HL-60 (cell line): ENCODE results near the gene PRKAR1B.

Experiments
- CTCF ChIP-seq: IDR thresholded peaks from one replicate; pipeline ENCODE4 v1.5.1; 2011; ENCODE audit warnings: low read length, control low read depth, inconsistent platforms; ENCODE audit not compliant: insufficient read depth
- POLR2AphosphoS5 ChIP-seq: IDR thresholded peaks from 2 replicates; pipeline ENCODE4 v1.6.1; 2012; ENCODE audit warnings: low read depth

DNA sequence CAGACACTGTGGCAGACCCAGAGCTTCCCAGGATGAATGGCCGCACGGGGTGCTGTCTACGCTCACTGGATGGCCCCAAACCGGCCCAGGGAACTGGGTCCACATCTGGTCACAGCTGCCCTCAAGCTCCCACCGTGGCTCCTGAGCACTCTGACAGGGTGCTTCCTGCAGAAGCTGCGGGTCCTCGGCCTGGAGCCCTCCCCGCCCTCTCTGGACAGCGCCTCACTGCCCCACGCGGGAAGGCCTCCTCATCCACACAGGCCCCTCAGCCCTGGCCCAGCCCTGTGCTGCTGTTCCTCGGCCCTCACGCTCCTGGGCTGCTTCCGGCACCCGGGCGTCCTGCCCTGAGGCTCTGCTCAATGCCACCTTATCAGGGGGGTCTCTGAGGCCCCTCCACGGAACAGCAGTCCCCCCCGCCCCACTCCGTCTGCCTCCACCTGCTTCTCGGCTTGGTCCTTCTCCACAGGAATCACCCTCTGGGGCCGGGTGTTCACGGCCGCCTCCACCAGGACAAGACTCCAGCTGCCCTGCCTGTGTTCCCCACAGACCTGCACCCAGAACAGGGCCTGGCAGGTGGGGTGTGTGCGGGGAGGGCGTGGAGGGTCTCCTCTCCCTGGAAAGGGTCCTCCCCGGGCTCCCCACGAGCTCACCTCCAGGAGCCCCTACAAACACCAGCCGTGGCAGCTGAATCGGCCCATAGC, 132.0 kb downstream of the PRKAR1B start:
- TF ChIP-seq CTCF (no peak), POLR2AphosphoS5 (no peak)
